Endothelial cell of umbilical vein (primary cell): ENCODE measurements around the gene CBFB. TPM values are rescaled to one million over a fixed set of nuclear protein-coding genes. Genes with fewer than 3 reads are reported as not detected.

Experiments
- BruUV-seq: library from RNA; stranded (reverse); fragments of 400-500 nt; replicated peaks from 2 replicates; lab custom pipeline; 2021; lab: Mats Ljungman, UMichigan
- CTCF ChIA-PET: fragments of 300-600, 350-600 bp; sonication (Branson Sonifier 250); formaldehyde crosslinking; loops from one replicate; lab custom pipeline; 2021; ENCODE audit warnings: antibody characterized with exemption, inconsistent platforms; lab: Charles Lee
- POLR2A ChIA-PET: fragments of 300-600, 350-600 bp; sonication (Branson Sonifier 250); formaldehyde crosslinking; loops from one replicate; lab custom pipeline; 2021; ENCODE audit warnings: antibody characterized with exemption, inconsistent platforms; lab: Charles Lee
- DNase-seq: peaks from one replicate; pipeline ENCODE4 v3.0.0-alpha.2; 2011; ENCODE audit warnings: low read depth, low spot score
- FAIRE-seq: peaks from 2 replicates; lab custom pipeline; 2011; peaks lifted over from hg19 to GRCh38; lab: Jason Lieb, UNC
- H2AFZ ChIP-seq: 2 replicates; pipeline ENCODE4 v1.6.0; 2012; ENCODE audit warnings: low read depth, low read length, control low read depth, inconsistent platforms
- H3K27ac ChIP-seq: 2 replicates; pipeline ENCODE4 v1.5.1; 2011; ENCODE audit warnings: low read depth, mild to moderate bottlenecking, control low read depth, low read length, moderate library complexity; ENCODE audit not compliant: insufficient read depth
- H3K27me3 ChIP-seq, 2 experiments: 2 replicates each; pipeline versions ENCODE4 v1.6.0 to v1.6.1; 2011; ENCODE audit warnings: low read length in 2 of 2, mixed read lengths in 1 of 2; ENCODE audit not compliant: control insufficient read depth in 2 of 2, insufficient read depth in 2 of 2
- H3K36me3 ChIP-seq, 2 experiments: 2 replicates in 1 of 2; 3 replicates in 1 of 2; pipeline ENCODE4 v1.5.1; 2011; ENCODE audit warnings: low read length in 2 of 2, mild to moderate bottlenecking in 1 of 2, moderate library complexity in 1 of 2; ENCODE audit not compliant: control insufficient read depth in 2 of 2, insufficient read depth in 2 of 2; ENCODE audit errors: extremely low read depth in 1 of 2
- H3K4me1 ChIP-seq: 3 replicates; pipeline ENCODE4 v1.5.1; 2011; ENCODE audit warnings: mild to moderate bottlenecking, low read length; ENCODE audit not compliant: control insufficient read depth, insufficient read depth; ENCODE audit errors: extremely low read depth
- H3K4me2 ChIP-seq: 2 replicates; pipeline ENCODE4 v1.6.1; 2011; ENCODE audit warnings: low read length, control low read depth, mixed read lengths; ENCODE audit not compliant: insufficient read depth
- H3K4me3 ChIP-seq, 3 experiments: fragments of 200-600 bp in 1 of 3; sonication (generic), shearing (Covaris generic) in 1 of 3; replicated peaks in 1 of 3; 2 replicates each; pipeline ENCODE4 v1.5.1; 2011 to 2016; ENCODE audit warnings: control low read depth in 3 of 3, low read length in 3 of 3, mild to moderate bottlenecking in 2 of 3, inconsistent platforms in 1 of 3, low read depth in 1 of 3, moderate library complexity in 1 of 3; ENCODE audit not compliant: insufficient read depth in 1 of 3
- H3K79me2 ChIP-seq: 2 replicates; pipeline ENCODE4 v1.6.0; 2012; ENCODE audit warnings: low read length, inconsistent platforms; ENCODE audit not compliant: control insufficient read depth, insufficient read depth
- H3K9ac ChIP-seq: replicated peaks from 2 replicates; pipeline ENCODE3; 2011; ENCODE audit warnings: low read length, control low read depth; ENCODE audit not compliant: insufficient read depth; ENCODE audit errors: extremely low read depth
- H3K9me1 ChIP-seq: replicated peaks from 3 replicates; pipeline ENCODE4 v1.6.0; 2011; ENCODE audit warnings: mild to moderate bottlenecking, low read length; ENCODE audit not compliant: control insufficient read depth, insufficient read depth; ENCODE audit errors: extremely low read depth
- H3K9me3 ChIP-seq: replicated peaks from 2 replicates; pipeline ENCODE4 v1.5.1; 2012; ENCODE audit warnings: low read length, inconsistent platforms; ENCODE audit not compliant: control insufficient read depth, insufficient read depth
- H4K20me1 ChIP-seq: replicated peaks from 2 replicates; pipeline ENCODE3; 2011; ENCODE audit warnings: mild to moderate bottlenecking, low read length; ENCODE audit not compliant: control insufficient read depth, insufficient read depth; ENCODE audit errors: extremely low read depth
- CTCF ChIP-seq, 2 donors: IDR thresholded peaks; 1 replicate in 1 of 2; 2 replicates in 1 of 2; pipeline ENCODE4 v1.5.1; 2011; ENCODE audit warnings: low read length in 2 of 2, mild to moderate bottlenecking in 2 of 2, moderate library complexity in 2 of 2, control low read depth in 1 of 2, inconsistent platforms in 1 of 2, low read depth in 1 of 2; ENCODE audit not compliant: insufficient read depth in 1 of 2; ENCODE audit errors: extremely low read depth in 1 of 2
- EZH2 ChIP-seq: IDR thresholded peaks from 2 replicates; pipeline ENCODE4 v1.6.1; 2012; ENCODE audit warnings: borderline replicate concordance, low read depth, mild to moderate bottlenecking, moderate library complexity, low read length, inconsistent platforms; ENCODE audit not compliant: severe bottlenecking
- FOS ChIP-seq: IDR thresholded peaks from 2 replicates; pipeline ENCODE4 v1.6.1; 2011; ENCODE audit warnings: mild to moderate bottlenecking, low read length, moderate library complexity, borderline replicate concordance; ENCODE audit not compliant: insufficient read depth
- GATA2 ChIP-seq: IDR thresholded peaks from 2 replicates; pipeline ENCODE4 v1.7.0; 2011; ENCODE audit warnings: low read depth, mild to moderate bottlenecking, moderate library complexity, mixed read lengths, low read length; ENCODE audit not compliant: insufficient read length, insufficient read depth
- JUN ChIP-seq: IDR thresholded peaks from 2 replicates; pipeline ENCODE4 v1.6.1; 2011; ENCODE audit warnings: borderline replicate concordance, low read depth; ENCODE audit not compliant: insufficient read length, insufficient read depth
- MAX ChIP-seq: IDR thresholded peaks from 2 replicates; pipeline ENCODE4 v1.6.1; 2011; ENCODE audit not compliant: insufficient read depth, insufficient read length
- MYC ChIP-seq: IDR thresholded peaks from one replicate; pipeline ENCODE4 v1.6.1; 2011; ENCODE audit warnings: mild to moderate bottlenecking, low read depth, low read length
- POLR2A ChIP-seq: IDR thresholded peaks from 2 replicates; pipeline ENCODE4 v1.6.1; 2012; ENCODE audit warnings: low read depth, mild to moderate bottlenecking, control low read depth, low read length
- POLR2AphosphoS5 ChIP-seq: IDR thresholded peaks from 2 replicates; pipeline ENCODE4 v1.6.1; 2012; ENCODE audit warnings: low read depth, mild to moderate bottlenecking, control low read depth, low read length, moderate library complexity; ENCODE audit not compliant: insufficient read depth
- dilution Hi-C: fragments of 300-500 bp; cut with MboI; formaldehyde crosslinking; loops from one replicate; pipeline ENCODE4 v1.15.0; 2019; ENCODE audit warnings: low sequenced_read_pairs; ENCODE audit not compliant: extremely low pct_ligation_motif_present
- intact Hi-C: fragments of 100-400 bp; cut with micrococcal nuclease; formaldehyde crosslinking; loops from one replicate; pipeline ENCODE4 v1.10.0; 2022
- polyA plus RNA-seq, 4 experiments: library from polyadenylated mRNA; depleted of rRNA in 3 of 4; stranded (reverse) in 3 of 4; unstranded in 1 of 4; fragments of >200 nt; gene quantifications; 2 replicates each; pipeline versions ENCODE4 v1.2.1 to v1.2.3, GENCODE V29; 2011 to 2012; ENCODE audit warnings: missing spikeins in 1 of 4
- total RNA-seq: library from RNA; stranded (reverse); gene quantifications from 2 replicates; pipeline ENCODE4 v1.2.3, GENCODE V29; 2021

The CBFB gene
- total and polyA plus RNA-seq, 2 donors (not counting 3 experiments of a cell fraction or from before 2014, with no cell fraction given): 27.8 to 103 TPM

GRCh38 chr16:67104845-67105244 lies 75.9 kb downstream of the CBFB start:
- Histone ChIP-seq H3K9ac (no peak overlapping the region), H3K36me3 (peaks cover 2 to 7% of the 10 kb centered on the region in 2 experiments), H3K79me2 (no peaks in the 10 kb centered on the region), H3K9me3 (no peaks in the 10 kb centered on the region), H3K9me1 (no peaks in the 10 kb centered on the region), H3K4me1 (peaks cover 6% of the 10 kb centered on the region), H2AFZ (no peak overlapping the region), H4K20me1 (no peaks in the 10 kb centered on the region), H3K4me3 (no peak overlapping the region), H3K27ac (no peak overlapping the region), H3K27me3 (no peaks in the 10 kb centered on the region), H3K4me2 (no peak overlapping the region)
- dilution Hi-C loops: no loop called here
- DNase-seq (no peak), FAIRE-seq (no peak)
- ChIA-PET CTCF (interaction anchor here (1.0 to 9.0 kb wide), 5 partner anchors 12 to 151 kb away, joined by 3 to 86 read pairs (median 6); no protein-coding TSS in a partner anchor), POLR2A (no interaction called here)
- intact Hi-C loops: loop anchor here (1.0 kb wide), 1 partner anchor 50 kb away; no protein-coding TSS in a partner anchor
- TF ChIP-seq MYC (no peak), CTCF (IDR thresholded peaks at IDR 0.05; ENCODE audit: extremely low read depth in 1 of 2, insufficient read depth in 1 of 2, low read depth in 1 of 2, low read length in 2 of 2) (no peak), MAX (no peak), EZH2 (no peak), FOS (no peak), POLR2AphosphoS5 (no peak), JUN (no peak), POLR2A (no peak), GATA2 (no peak)
- no TSS peak for BruUV-seq
